Keratinocyte (primary cell): ENCODE data around the gene MOCS3. TPM values are rescaled to one million over a fixed set of nuclear protein-coding genes. Genes with fewer than 3 reads are reported as not detected.
A peak's percentile ranks its signal among the peaks of the same experiment; 100 is the strongest.

Source experiments
- DNase-seq: peaks from one replicate; pipeline ENCODE4 v3.0.0-alpha.2; 2011; ENCODE audit warnings: low read depth, missing footprints, low spot score
- FAIRE-seq: peaks from 2 replicates; lab custom pipeline; 2011; peaks lifted over from hg19 to GRCh38; lab: Jason Lieb, UNC
- H2AFZ ChIP-seq: 2 replicates; pipeline ENCODE4 v1.6.0; 2012; ENCODE audit warnings: low read length, control low read depth, inconsistent platforms; ENCODE audit not compliant: control insufficient read depth
- H3K27ac ChIP-seq: 2 replicates; pipeline ENCODE4 v1.5.1; 2011; ENCODE audit warnings: low read length; ENCODE audit not compliant: control insufficient read depth, insufficient read depth
- H3K27me3 ChIP-seq: 3 replicates; pipeline ENCODE4 v1.6.0; 2011; ENCODE audit warnings: low read length; ENCODE audit not compliant: control insufficient read depth, insufficient read depth; ENCODE audit errors: extremely low read depth
- H3K36me3 ChIP-seq, 2 experiments: 2 replicates in 1 of 2; 3 replicates in 1 of 2; pipeline ENCODE4 v1.5.1; 2011; ENCODE audit warnings: low read length in 2 of 2, mild to moderate bottlenecking in 1 of 2; ENCODE audit not compliant: control insufficient read depth in 2 of 2, insufficient read depth in 2 of 2; ENCODE audit errors: extremely low read depth in 1 of 2
- H3K4me1 ChIP-seq: 3 replicates; pipeline ENCODE4 v1.5.1; 2011; ENCODE audit warnings: low read length; ENCODE audit not compliant: control insufficient read depth, insufficient read depth; ENCODE audit errors: extremely low read depth
- H3K4me2 ChIP-seq: 3 replicates; pipeline ENCODE4 v1.6.0; 2011; ENCODE audit warnings: low read depth, low read length; ENCODE audit not compliant: control insufficient read depth, insufficient read depth; ENCODE audit errors: extremely low read depth
- H3K4me3 ChIP-seq, 3 experiments: fragments of 200-600 bp in 1 of 3; sonication (generic) in 1 of 3; 2 replicates in 2 of 3; 3 replicates in 1 of 3; pipeline ENCODE4 v1.5.1; 2011 to 2016; ENCODE audit warnings: low read length in 3 of 3, mild to moderate bottlenecking in 3 of 3, control low read depth in 2 of 3, inconsistent platforms in 1 of 3, low read depth in 1 of 3, mixed read lengths in 1 of 3, mixed run types in 1 of 3, moderate library complexity in 1 of 3; ENCODE audit not compliant: control insufficient read depth in 2 of 3, insufficient read depth in 2 of 3; ENCODE audit errors: extremely low read depth in 1 of 3
- H3K79me2 ChIP-seq: 2 replicates; pipeline ENCODE4 v1.6.0; 2012; ENCODE audit warnings: low read length; ENCODE audit not compliant: control insufficient read depth, insufficient read depth
- H3K9ac ChIP-seq: 3 replicates; pipeline ENCODE4 v1.6.0; 2011; ENCODE audit warnings: low read length; ENCODE audit not compliant: control insufficient read depth, insufficient read depth; ENCODE audit errors: extremely low read depth
- H3K9me1 ChIP-seq: 3 replicates; pipeline ENCODE4 v1.6.0; 2011; ENCODE audit warnings: low read length; ENCODE audit not compliant: control insufficient read depth, insufficient read depth; ENCODE audit errors: extremely low read depth
- H3K9me3 ChIP-seq: 2 replicates; pipeline ENCODE4 v1.5.1; 2012; ENCODE audit warnings: low read depth, low read length; ENCODE audit not compliant: control insufficient read depth
- H4K20me1 ChIP-seq: 3 replicates; pipeline ENCODE4 v1.6.0; 2011; ENCODE audit warnings: low read length; ENCODE audit not compliant: control insufficient read depth, insufficient read depth; ENCODE audit errors: extremely low read depth
- EZH2 ChIP-seq: IDR thresholded peaks from one replicate; pipeline ENCODE4 v1.6.1; 2012; ENCODE audit warnings: inconsistent platforms, mild to moderate bottlenecking, low read length, moderate library complexity
- dilution Hi-C: fragments of 300-500 bp; cut with MboI; formaldehyde crosslinking; loops from one replicate; pipeline ENCODE4 v1.7.0; 2020; ENCODE audit warnings: low sequenced_read_pairs; ENCODE audit not compliant: extremely low pct_ligation_motif_present
- polyA plus RNA-seq, 5 experiments: library from polyadenylated mRNA; depleted of rRNA in 3 of 5; stranded (reverse) in 3 of 5; stranded (forward) in 1 of 5; unstranded in 1 of 5; fragments of >200 nt; gene quantifications; 1 replicate in 1 of 5; 2 replicates in 3 of 5; 3 replicates in 1 of 5; pipeline versions ENCODE4 v1.2.1 to v1.2.3, GENCODE V29; 2011 to 2012; ENCODE audit warnings: missing spikeins in 2 of 5, low read depth in 1 of 5, low replicate concordance in 1 of 5
- TF ChIP-seq, protein P1 (sequence below), 3 experiments: IDR thresholded peaks in 1 of 3; conservative IDR thresholded peaks in 1 of 3; optimal IDR thresholded peaks in 1 of 3; 2 replicates in 2 of 3; 3 replicates in 1 of 3; pipeline versions ENCODE3 to v1.5.1; 2011; ENCODE audit warnings: low read length in 3 of 3, mild to moderate bottlenecking in 3 of 3, moderate library complexity in 2 of 3, control low read depth in 1 of 3, inconsistent platforms in 1 of 3; ENCODE audit not compliant: insufficient read depth in 2 of 3; ENCODE audit errors: extremely low read depth in 1 of 3

MOCS3 gene
- polyA plus RNA-seq, 1 donor (not counting 4 experiments of a cell fraction or from before 2014, with no cell fraction given), result 4.0 TPM

- Histone ChIP-seq H3K27me3 (no peaks in the 10 kb centered on the region), H3K4me2 (no peak overlapping the region), H3K79me2 (peaks cover 84% of the 10 kb centered on the region), H3K36me3 (peaks cover 18 to 23% of the 10 kb centered on the region in 2 experiments), H3K27ac (peak overlapping the region; percentile 27), H3K9me1 (no peaks in the 10 kb centered on the region), H3K9ac (no peak overlapping the region), H3K9me3 (no peaks in the 10 kb centered on the region), H3K4me3 (no peak overlapping the region), H2AFZ (no peak overlapping the region), H4K20me1 (peaks cover 9% of the 10 kb centered on the region), H3K4me1 (peaks cover 11% of the 10 kb centered on the region)
- TF ChIP-seq EZH2, result no peak
- TF ChIP-seq, protein P1, sequence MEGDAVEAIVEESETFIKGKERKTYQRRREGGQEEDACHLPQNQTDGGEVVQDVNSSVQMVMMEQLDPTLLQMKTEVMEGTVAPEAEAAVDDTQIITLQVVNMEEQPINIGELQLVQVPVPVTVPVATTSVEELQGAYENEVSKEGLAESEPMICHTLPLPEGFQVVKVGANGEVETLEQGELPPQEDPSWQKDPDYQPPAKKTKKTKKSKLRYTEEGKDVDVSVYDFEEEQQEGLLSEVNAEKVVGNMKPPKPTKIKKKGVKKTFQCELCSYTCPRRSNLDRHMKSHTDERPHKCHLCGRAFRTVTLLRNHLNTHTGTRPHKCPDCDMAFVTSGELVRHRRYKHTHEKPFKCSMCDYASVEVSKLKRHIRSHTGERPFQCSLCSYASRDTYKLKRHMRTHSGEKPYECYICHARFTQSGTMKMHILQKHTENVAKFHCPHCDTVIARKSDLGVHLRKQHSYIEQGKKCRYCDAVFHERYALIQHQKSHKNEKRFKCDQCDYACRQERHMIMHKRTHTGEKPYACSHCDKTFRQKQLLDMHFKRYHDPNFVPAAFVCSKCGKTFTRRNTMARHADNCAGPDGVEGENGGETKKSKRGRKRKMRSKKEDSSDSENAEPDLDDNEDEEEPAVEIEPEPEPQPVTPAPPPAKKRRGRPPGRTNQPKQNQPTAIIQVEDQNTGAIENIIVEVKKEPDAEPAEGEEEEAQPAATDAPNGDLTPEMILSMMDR (optimal IDR thresholded peaks at IDR 0.05 in 1 of 3, IDR thresholded peaks at IDR 0.05 in 1 of 3, conservative IDR thresholded peaks at IDR 0.05 in 1 of 3; ENCODE audit: extremely low read depth in 1 of 3, insufficient read depth in 2 of 3, low read length in 3 of 3), result no peak
- dilution Hi-C loops, result no loop called here
- DNase-seq (no peak), FAIRE-seq (no peak)
Observed at GRCh38 chr20:50953196-50953595, 5.4 kb upstream of the MOCS3 start.

DNA sequence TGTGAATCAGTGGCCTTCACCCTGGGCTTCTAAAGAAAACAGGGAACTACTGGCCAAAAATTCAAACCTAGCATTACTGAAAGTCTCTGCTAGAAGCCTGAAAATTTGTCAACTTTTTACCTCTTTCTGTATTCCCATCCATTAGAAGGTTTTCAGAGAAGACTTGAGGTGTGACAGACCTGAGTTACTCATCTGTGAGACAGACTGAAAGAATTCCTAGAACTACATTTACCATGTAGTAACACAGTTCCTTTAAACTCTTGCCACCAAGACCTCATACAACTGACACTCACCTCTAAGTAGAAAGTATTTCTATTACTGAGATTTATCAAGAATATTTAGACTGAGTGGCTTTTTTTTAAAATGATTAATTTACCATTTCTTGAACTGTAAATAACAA, 4.8 kb upstream of the MOCS3 start:
- H3K27ac ChIP-seq, result peak overlapping the region; percentile 27
- H3K4me1 ChIP-seq, result peaks cover 11% of the 10 kb centered on the region
- no peaks in the 10 kb centered on the region for H3K9me1 ChIP-seq
- no peak overlapping the region for H3K4me3 ChIP-seq
- H3K9ac ChIP-seq, result no peak overlapping the region
- no peak for TF ChIP-seq EZH2
- TF ChIP-seq, protein P1 (optimal IDR thresholded peaks at IDR 0.05 in 1 of 3, IDR thresholded peaks at IDR 0.05 in 1 of 3, conservative IDR thresholded peaks at IDR 0.05 in 1 of 3; ENCODE audit: extremely low read depth in 1 of 3, insufficient read depth in 2 of 3, low read length in 3 of 3), result no peak
- no peak overlapping the region for H3K4me2 ChIP-seq
- H3K79me2 ChIP-seq, result peaks cover 87% of the 10 kb centered on the region
- no peak overlapping the region for H2AFZ ChIP-seq
- FAIRE-seq (no peak), DNase-seq (no peak)
- peaks cover 17 to 23% of the 10 kb centered on the region in 2 experiments for H3K36me3 ChIP-seq
- no peaks in the 10 kb centered on the region for H3K9me3 ChIP-seq
- dilution Hi-C loops, result no loop called here
- H4K20me1 ChIP-seq, result peaks cover 9% of the 10 kb centered on the region
- H3K27me3 ChIP-seq, result no peaks in the 10 kb centered on the region
